ENCODE data around the gene RPP38. TPM values are rescaled to one million over a fixed set of nuclear protein-coding genes. Genes with fewer than 3 reads are reported as not detected.

Gene RPP38
- total RNA-seq, 1 experiment from 2014 or later, result 15.9 TPM

DNA sequence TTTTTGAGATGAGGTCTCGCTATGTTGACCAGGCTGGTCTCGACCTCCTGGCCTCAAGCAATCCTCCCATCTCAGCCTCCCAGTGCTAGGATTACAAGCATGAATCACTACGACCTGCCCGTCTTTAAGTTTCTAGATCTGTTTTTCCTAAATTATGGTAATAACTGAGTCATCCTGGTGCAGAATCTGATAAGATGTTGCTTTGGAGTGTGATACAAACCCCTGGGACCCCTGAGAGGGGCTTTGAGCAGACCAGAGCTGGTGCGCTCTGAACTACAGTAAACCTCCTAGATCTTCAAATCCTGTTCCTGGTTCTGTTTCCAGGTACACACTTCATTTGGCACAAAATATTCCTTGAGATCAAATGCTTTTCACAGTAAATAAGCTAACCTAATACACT is 34.2 kb downstream of the RPP38 start:
- TF ChIP-seq EZH2 (IDR thresholded peaks at IDR 0.05; ENCODE audit: low read depth), result no peak
- TF ChIP-seq, protein P1, sequence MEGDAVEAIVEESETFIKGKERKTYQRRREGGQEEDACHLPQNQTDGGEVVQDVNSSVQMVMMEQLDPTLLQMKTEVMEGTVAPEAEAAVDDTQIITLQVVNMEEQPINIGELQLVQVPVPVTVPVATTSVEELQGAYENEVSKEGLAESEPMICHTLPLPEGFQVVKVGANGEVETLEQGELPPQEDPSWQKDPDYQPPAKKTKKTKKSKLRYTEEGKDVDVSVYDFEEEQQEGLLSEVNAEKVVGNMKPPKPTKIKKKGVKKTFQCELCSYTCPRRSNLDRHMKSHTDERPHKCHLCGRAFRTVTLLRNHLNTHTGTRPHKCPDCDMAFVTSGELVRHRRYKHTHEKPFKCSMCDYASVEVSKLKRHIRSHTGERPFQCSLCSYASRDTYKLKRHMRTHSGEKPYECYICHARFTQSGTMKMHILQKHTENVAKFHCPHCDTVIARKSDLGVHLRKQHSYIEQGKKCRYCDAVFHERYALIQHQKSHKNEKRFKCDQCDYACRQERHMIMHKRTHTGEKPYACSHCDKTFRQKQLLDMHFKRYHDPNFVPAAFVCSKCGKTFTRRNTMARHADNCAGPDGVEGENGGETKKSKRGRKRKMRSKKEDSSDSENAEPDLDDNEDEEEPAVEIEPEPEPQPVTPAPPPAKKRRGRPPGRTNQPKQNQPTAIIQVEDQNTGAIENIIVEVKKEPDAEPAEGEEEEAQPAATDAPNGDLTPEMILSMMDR (conservative IDR thresholded peaks at IDR 0.05), result no peak
- CTCF ChIA-PET, result no interaction called here

GRCh38 chr10:15136129-15137035 is 39.2 kb downstream of the RPP38 start:
- H2AFZ ChIP-seq, result no peak overlapping the region
- no peaks in the 10 kb centered on the region for H3F3A ChIP-seq (ENCODE audit: insufficient read depth, low read depth)
- intact Hi-C loops (cut with micrococcal nuclease; ENCODE audit: unreplicated experiment), result no loop called here
- TF ChIP-seq, protein P1 (conservative IDR thresholded peaks at IDR 0.05), result no peak
- TF ChIP-seq EZH2 (IDR thresholded peaks at IDR 0.05; ENCODE audit: low read depth), result no peak
- no peaks in the 10 kb centered on the region for H3K4me1 ChIP-seq (replicated peaks; ENCODE audit: insufficient read depth)
- no peaks in the 10 kb centered on the region for H3K36me3 ChIP-seq (ENCODE audit: low read depth)
- H3K4me2 ChIP-seq, result no peak overlapping the region
- H3K4me3 ChIP-seq, result no peak overlapping the region
- H3K9me2 ChIP-seq (ENCODE audit: insufficient read depth), result no peaks in the 10 kb centered on the region
- H3K27me3 ChIP-seq (ENCODE audit: insufficient read depth, low read depth), result no peaks in the 10 kb centered on the region
- ChIA-PET POLR2A (ENCODE audit: unreplicated experiment) (no interaction called here), CTCF (no interaction called here)
- no peak overlapping the region for H3K27ac ChIP-seq
- BruUV-seq (replicated peaks), result no TSS peak
- DNase-seq, result no peak
- H3K9me3 ChIP-seq (ENCODE audit: insufficient read depth, low read depth), result no peaks in the 10 kb centered on the region
- no peaks in the 10 kb centered on the region for H4K20me1 ChIP-seq (ENCODE audit: insufficient read depth)
- H3K79me2 ChIP-seq (ENCODE audit: low read depth), result no peaks in the 10 kb centered on the region

More for the DNA sequence above, 34.2 kb downstream of the RPP38 start:
- POLR2A ChIA-PET (ENCODE audit: unreplicated experiment), result no interaction called here
- H3K9me3 ChIP-seq (ENCODE audit: insufficient read depth, low read depth), result no peaks in the 10 kb centered on the region
- no peaks in the 10 kb centered on the region for H3K4me1 ChIP-seq (replicated peaks; ENCODE audit: insufficient read depth)
- no peaks in the 10 kb centered on the region for H3K27me3 ChIP-seq (ENCODE audit: insufficient read depth, low read depth)
- no peaks in the 10 kb centered on the region for H3F3A ChIP-seq (ENCODE audit: insufficient read depth, low read depth)
- H3K79me2 ChIP-seq (ENCODE audit: low read depth), result no peaks in the 10 kb centered on the region
- intact Hi-C loops (cut with micrococcal nuclease; ENCODE audit: unreplicated experiment), result no loop called here
- no peak for DNase-seq
- no peaks in the 10 kb centered on the region for H3K9me2 ChIP-seq (ENCODE audit: insufficient read depth)
- H3K4me3 ChIP-seq, result no peak overlapping the region
- H4K20me1 ChIP-seq (ENCODE audit: insufficient read depth), result no peaks in the 10 kb centered on the region
- no peak overlapping the region for H2AFZ ChIP-seq
- no TSS peak for BruUV-seq (replicated peaks)
- H3K4me2 ChIP-seq, result no peak overlapping the region
- no peak overlapping the region for H3K27ac ChIP-seq
- no peaks in the 10 kb centered on the region for H3K36me3 ChIP-seq (ENCODE audit: low read depth)

- Histone ChIP-seq H3K79me2 (ENCODE audit: low read depth) (no peaks in the 10 kb centered on the region), H2AFZ (no peak overlapping the region), H3K4me2 (no peak overlapping the region), H3K4me3 (no peak overlapping the region), H3K4me1 (replicated peaks; ENCODE audit: insufficient read depth) (no peaks in the 10 kb centered on the region), H3K9me2 (ENCODE audit: insufficient read depth) (no peaks in the 10 kb centered on the region), H3K9me3 (ENCODE audit: insufficient read depth, low read depth) (no peaks in the 10 kb centered on the region), H3K27me3 (ENCODE audit: insufficient read depth, low read depth) (no peaks in the 10 kb centered on the region), H3K36me3 (ENCODE audit: low read depth) (no peaks in the 10 kb centered on the region), H3F3A (ENCODE audit: insufficient read depth, low read depth) (no peaks in the 10 kb centered on the region), H3K27ac (no peak overlapping the region), H4K20me1 (ENCODE audit: insufficient read depth) (no peaks in the 10 kb centered on the region)
- POLR2A ChIA-PET (ENCODE audit: unreplicated experiment), result no interaction called here
- DNase-seq, result no peak
- intact Hi-C loops (cut with micrococcal nuclease; ENCODE audit: unreplicated experiment), result no loop called here
- no peak for TF ChIP-seq EZH2 (IDR thresholded peaks at IDR 0.05; ENCODE audit: low read depth)
- TF ChIP-seq, protein P1 (conservative IDR thresholded peaks at IDR 0.05), result no peak
- CTCF ChIA-PET, result no interaction called here
- no TSS peak for BruUV-seq (replicated peaks)
Observed at GRCh38 chr10:15137036-15137359, 39.8 kb downstream of the RPP38 start.

Measured in PC-9 (cell line).